ENCODE measurements around the gene NOP14.

Gene NOP14

GRCh38 chr4:2937146-2937857 is 25.9 kb downstream of the NOP14 start:
- DNase-seq (ENCODE audit: low read depth) = peak; percentile 53
- no peak for TF ChIP-seq CTCF (conservative IDR thresholded peaks at IDR 0.05; ENCODE audit: control insufficient read depth, insufficient read depth, low read depth, low read length)
- H3K4me3 ChIP-seq (ENCODE audit: control insufficient read depth, low read depth, low read length) = no peak overlapping the region

DNA sequence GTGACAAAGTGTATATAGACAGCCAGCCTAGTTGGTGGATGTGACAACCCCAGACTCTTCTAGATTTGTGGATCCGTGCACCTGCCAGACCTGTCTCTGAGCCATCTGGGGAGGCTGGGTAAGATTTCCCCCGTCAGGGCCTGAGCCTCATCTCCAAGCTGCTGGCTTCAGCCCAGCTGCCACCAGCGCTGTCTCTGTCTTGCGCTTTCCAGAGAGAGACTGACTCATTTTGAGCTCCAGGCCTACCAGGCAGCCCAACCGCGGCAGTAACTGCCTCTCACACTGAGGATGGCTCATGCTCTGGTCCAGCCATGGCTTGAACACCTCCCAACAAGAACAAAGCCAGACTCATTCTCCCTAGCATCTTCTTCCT is 26.4 kb downstream of the NOP14 start:
- DNase-seq (ENCODE audit: low read depth) = peak; percentile 89
- no peak overlapping the region for H3K4me3 ChIP-seq (ENCODE audit: control insufficient read depth, low read depth, low read length)
- TF ChIP-seq CTCF (conservative IDR thresholded peaks at IDR 0.05; ENCODE audit: control insufficient read depth, insufficient read depth, low read depth, low read length) = no peak

GRCh38 chr4:2935762-2936743 is 27.2 kb downstream of the NOP14 start:
- peak; percentile 57 for DNase-seq (ENCODE audit: low read depth)

GRCh38 chr4:2934813-2935761 is 28.1 kb downstream of the NOP14 start:
- peak overlapping the region; percentile 73 for H3K4me3 ChIP-seq (ENCODE audit: control insufficient read depth, low read depth, low read length)
- DNase-seq (ENCODE audit: low read depth) = peak; percentile 85
- no peak for TF ChIP-seq CTCF (conservative IDR thresholded peaks at IDR 0.05; ENCODE audit: control insufficient read depth, insufficient read depth, low read depth, low read length)

More at GRCh38 chr4:2935762-2936743, 27.2 kb downstream of the NOP14 start:
- peak overlapping the region; percentile 73 for H3K4me3 ChIP-seq (ENCODE audit: control insufficient read depth, low read depth, low read length)
- no peak for TF ChIP-seq CTCF (conservative IDR thresholded peaks at IDR 0.05; ENCODE audit: control insufficient read depth, insufficient read depth, low read depth, low read length)

DNA sequence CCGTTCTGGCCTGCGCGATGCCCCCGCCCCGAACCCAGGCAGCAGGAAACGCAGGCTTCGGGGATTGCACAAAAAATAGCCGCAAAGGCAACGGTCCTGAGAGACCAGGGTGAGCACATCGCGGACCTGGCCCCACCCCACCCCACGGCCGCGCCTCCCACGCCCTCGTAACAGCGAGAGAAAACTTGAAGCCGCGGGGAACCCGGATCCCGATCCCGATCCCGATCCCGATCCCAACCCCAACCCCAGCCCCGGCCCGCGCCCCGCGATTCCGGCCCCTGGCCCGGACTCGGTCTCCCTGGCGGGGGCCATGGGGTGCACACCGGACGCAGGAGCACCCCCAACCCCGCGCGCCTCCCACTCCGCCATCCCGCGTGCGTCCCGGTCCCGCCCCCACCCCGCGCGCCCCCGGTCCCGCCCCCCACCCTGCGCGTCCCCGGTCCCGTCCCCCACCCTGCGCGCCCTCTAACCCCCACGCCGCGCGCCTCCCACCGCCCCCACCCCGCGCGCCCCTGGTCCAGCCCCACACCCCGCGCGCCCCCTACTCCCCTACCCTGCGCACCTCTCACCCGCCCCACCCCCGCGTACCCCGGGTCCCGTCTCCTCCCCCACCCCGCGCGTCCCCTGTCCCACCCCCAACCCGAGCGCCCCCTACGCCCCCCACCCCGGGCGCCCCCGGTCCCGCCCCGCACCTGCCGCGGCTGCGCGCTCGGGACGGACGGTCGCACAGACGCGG is 29.0 kb downstream of the NOP14 start:
- H3K4me3 ChIP-seq (ENCODE audit: control insufficient read depth, low read depth, low read length) = peak overlapping the region; percentile 73
- TF ChIP-seq CTCF (conservative IDR thresholded peaks at IDR 0.05; ENCODE audit: control insufficient read depth, insufficient read depth, low read depth, low read length) = no peak
- peak; percentile 65 for DNase-seq (ENCODE audit: low read depth)

Data from fibroblast of mammary gland (primary cell).